KMS-11 (cell line): ENCODE results near the gene DPH2.
A peak's percentile ranks its signal among the peaks of the same experiment; 100 is the strongest.

Experiments used
- H2AFZ ChIP-seq: fragments of 200-600 bp; sonication (generic); 2 replicates; pipeline ENCODE4 v1.6.1; 2016; ENCODE audit warnings: antibody characterized with exemption, mixed run types, low read depth
- H3K27ac ChIP-seq: fragments of 200-600 bp; sonication (generic); 2 replicates; pipeline ENCODE4 v1.6.1; 2016; ENCODE audit warnings: mild to moderate bottlenecking, mixed run types
- H3K27me3 ChIP-seq: fragments of 200-600 bp; sonication (generic); 2 replicates; pipeline ENCODE4 v1.6.1; 2017; ENCODE audit warnings: mild to moderate bottlenecking, low read depth, mixed run types, moderate library complexity; ENCODE audit not compliant: insufficient read depth
- H3K36me3 ChIP-seq: fragments of 200-600 bp; sonication (generic); 2 replicates; pipeline ENCODE4 v1.6.1; 2017; ENCODE audit warnings: mild to moderate bottlenecking, mixed run types; ENCODE audit not compliant: insufficient read depth
- H3K4me1 ChIP-seq: fragments of 200-600 bp; sonication (generic); 2 replicates; pipeline ENCODE4 v1.6.1; 2016; ENCODE audit warnings: mild to moderate bottlenecking, low read depth, mixed run types; ENCODE audit not compliant: poor library complexity, severe bottlenecking
- H3K4me2 ChIP-seq: fragments of 200-600 bp; sonication (generic); 2 replicates; pipeline ENCODE4 v1.7.0; 2016; ENCODE audit warnings: mild to moderate bottlenecking, mixed run types
- H3K4me3 ChIP-seq: fragments of 200-600 bp; sonication (generic); IDR thresholded peaks from 2 replicates; pipeline ENCODE4 v1.6.1; 2017; ENCODE audit warnings: low read depth, low read length, mixed read lengths; ENCODE audit not compliant: insufficient read depth
- H3K79me2 ChIP-seq: fragments of 200-600 bp; sonication (generic); 2 replicates; pipeline ENCODE4 v1.6.1; 2016; ENCODE audit warnings: low read depth, mixed run types; ENCODE audit not compliant: insufficient read depth
- H3K9ac ChIP-seq: fragments of 200-600 bp; sonication (generic); 2 replicates; pipeline ENCODE4 v1.6.1; 2016; ENCODE audit warnings: mild to moderate bottlenecking, mixed run types
- H4K20me1 ChIP-seq: fragments of 200-600 bp; sonication (generic); 2 replicates; pipeline ENCODE4 v1.6.1; 2016; ENCODE audit warnings: mild to moderate bottlenecking, mixed run types; ENCODE audit not compliant: insufficient read depth
- CTCF ChIP-seq: fragments of 200-600 bp; sonication (generic); conservative IDR thresholded peaks from 2 replicates; pipeline ENCODE4 v1.6.1; 2017; ENCODE audit warnings: low read depth, mild to moderate bottlenecking, antibody characterized with exemption, low read length, moderate library complexity, mixed read lengths

The DPH2 gene

GRCh38 chr1:43978551-43979260, 8.9 kb downstream of the DPH2 start, which contains the start of gene B4GALT2:
TSS of gene B4GALT2 (plus strand) at chr1:43979210. CDS start at chr1:43981161, 1,951 bp downstream.
- no peaks in the 10 kb centered on the region for H3K36me3 ChIP-seq
- H3K9ac ChIP-seq, result peak within 1 kb of the TSS; percentile 79
- peak within 1 kb of the TSS; percentile 39 for H3K27ac ChIP-seq
- peak within 1 kb of the TSS; percentile 22; the same call in 1 of the 2 replicates for H2AFZ ChIP-seq
- no peaks in the 10 kb centered on the region for H4K20me1 ChIP-seq
- H3K4me2 ChIP-seq, result peak within 1 kb of the TSS; percentile 95
- peaks cover 35% of the 10 kb centered on the region for H3K4me1 ChIP-seq
- peak within 1 kb of the TSS; percentile 75 for H3K4me3 ChIP-seq
- no peaks in the 10 kb centered on the region for H3K27me3 ChIP-seq
- peaks cover 44% of the 10 kb centered on the region for H3K79me2 ChIP-seq
- no peak for TF ChIP-seq CTCF

DNA sequence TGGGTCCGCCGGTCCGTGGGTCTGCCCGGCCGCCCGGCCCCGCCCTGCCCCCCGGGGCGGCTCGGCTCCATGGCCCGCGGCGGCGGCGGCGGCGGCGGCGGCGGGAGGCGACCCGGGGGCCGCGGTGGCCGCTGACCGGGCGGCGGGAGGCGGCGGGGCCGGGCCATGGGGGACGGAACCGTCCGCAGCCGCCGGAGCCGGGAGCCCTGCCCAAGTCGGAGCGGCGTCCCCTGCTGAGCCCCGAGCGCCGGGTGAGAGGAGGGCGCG, 9.4 kb downstream of the DPH2 start:
- H3K4me1 ChIP-seq, result peaks cover 31% of the 10 kb centered on the region
- no peak for TF ChIP-seq CTCF
- H3K27me3 ChIP-seq, result no peaks in the 10 kb centered on the region
- H3K79me2 ChIP-seq, result peaks cover 44% of the 10 kb centered on the region
- H3K9ac ChIP-seq, result peak overlapping the region; percentile 79
- no peak overlapping the region for H3K4me2 ChIP-seq
- H3K27ac ChIP-seq, result peak overlapping the region; percentile 39
- no peak overlapping the region for H3K4me3 ChIP-seq
- no peaks in the 10 kb centered on the region for H3K36me3 ChIP-seq
- H4K20me1 ChIP-seq, result no peaks in the 10 kb centered on the region
- H2AFZ ChIP-seq, result peak overlapping the region; percentile 22; the same call in 1 of the 2 replicates

GRCh38 chr1:43979528-43980254, 9.9 kb downstream of the DPH2 start:
- Histone ChIP-seq H3K9ac (peak overlapping the region; percentile 79), H3K79me2 (peaks cover 44% of the 10 kb centered on the region), H2AFZ (peak overlapping the region; percentile 22; the same call in 1 of the 2 replicates), H4K20me1 (no peaks in the 10 kb centered on the region), H3K4me2 (peak overlapping the region; percentile 83), H3K36me3 (no peaks in the 10 kb centered on the region), H3K27me3 (no peaks in the 10 kb centered on the region), H3K27ac (peak overlapping the region; percentile 39), H3K4me3 (peak overlapping the region; percentile 75), H3K4me1 (peaks cover 31% of the 10 kb centered on the region)
- no peak for TF ChIP-seq CTCF

DNA sequence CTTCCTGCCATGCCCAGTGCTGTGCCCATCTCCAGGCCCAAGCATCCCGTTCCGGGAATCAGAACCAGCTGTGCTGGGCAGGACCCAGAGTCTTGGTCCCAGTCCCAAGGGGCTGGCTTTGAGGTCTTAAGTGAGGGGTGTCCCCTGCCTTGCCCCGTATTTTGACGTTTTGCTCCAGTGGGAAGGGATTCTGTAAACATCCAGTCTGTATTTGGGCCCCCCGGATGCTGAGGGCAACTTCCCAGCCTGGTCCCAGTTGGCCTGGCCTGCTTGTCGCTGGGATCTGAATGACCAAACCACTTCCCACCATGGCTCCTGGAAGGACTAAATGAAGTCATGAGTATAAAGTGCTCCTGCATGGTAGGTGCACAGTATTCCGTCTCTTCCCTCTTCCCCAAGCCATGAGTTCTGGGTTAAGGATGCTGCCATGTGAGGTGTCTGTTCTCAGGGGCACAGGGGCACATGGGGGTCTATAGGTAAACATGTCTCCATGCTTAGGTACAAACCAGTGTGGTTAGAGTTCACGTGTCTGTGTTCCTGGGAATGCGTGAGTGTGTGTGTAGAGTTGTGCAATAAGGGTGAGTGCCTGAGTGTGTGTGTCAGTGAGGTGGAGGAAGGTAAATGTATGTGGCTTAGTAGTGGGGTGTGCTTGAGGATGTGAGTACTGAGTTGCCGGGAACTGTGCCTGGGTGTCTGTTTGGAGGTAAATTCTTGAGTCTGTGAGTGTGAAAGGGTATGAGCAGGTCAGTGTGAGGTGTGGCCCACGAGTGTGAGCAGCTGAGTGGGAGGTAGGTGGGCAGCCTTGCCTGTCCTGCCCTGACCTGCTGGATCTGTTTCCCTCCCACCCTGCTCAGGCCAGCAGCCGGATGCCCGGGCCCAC, 10.7 kb downstream of the DPH2 start:
- Histone ChIP-seq H2AFZ (no peak overlapping the region), H3K4me1 (peaks cover 31% of the 10 kb centered on the region), H3K79me2 (peaks cover 38% of the 10 kb centered on the region), H3K27me3 (no peaks in the 10 kb centered on the region), H3K36me3 (no peaks in the 10 kb centered on the region), H4K20me1 (no peaks in the 10 kb centered on the region), H3K4me3 (peak overlapping the region; percentile 75), H3K9ac (peak overlapping the region; percentile 79; the same call in 1 of the 2 replicates), H3K27ac (peak overlapping the region; percentile 39; the same call in 1 of the 2 replicates), H3K4me2 (peak overlapping the region; percentile 83)
- no peak for TF ChIP-seq CTCF
